OCI-LY7 (cell line): Measurements from ENCODE around the gene C15orf40.

Source experiments
- EZH2phosphoT487 ChIP-seq: fragments of 200-600 bp; sonication (generic); IDR thresholded peaks from 2 replicates; pipeline ENCODE4 v1.6.1; 2018; ENCODE audit warnings: low read depth, borderline replicate concordance, mild to moderate bottlenecking, mixed run types, antibody characterized with exemption, low read length, moderate library complexity, mixed read lengths
- TF ChIP-seq, protein P1 (sequence below): fragments of 200-600 bp; sonication (generic); conservative IDR thresholded peaks from 2 replicates; pipeline ENCODE4 v1.5.1; 2014; ENCODE audit warnings: mild to moderate bottlenecking, antibody characterized with exemption, low read length, moderate library complexity, mixed read lengths

DNA sequence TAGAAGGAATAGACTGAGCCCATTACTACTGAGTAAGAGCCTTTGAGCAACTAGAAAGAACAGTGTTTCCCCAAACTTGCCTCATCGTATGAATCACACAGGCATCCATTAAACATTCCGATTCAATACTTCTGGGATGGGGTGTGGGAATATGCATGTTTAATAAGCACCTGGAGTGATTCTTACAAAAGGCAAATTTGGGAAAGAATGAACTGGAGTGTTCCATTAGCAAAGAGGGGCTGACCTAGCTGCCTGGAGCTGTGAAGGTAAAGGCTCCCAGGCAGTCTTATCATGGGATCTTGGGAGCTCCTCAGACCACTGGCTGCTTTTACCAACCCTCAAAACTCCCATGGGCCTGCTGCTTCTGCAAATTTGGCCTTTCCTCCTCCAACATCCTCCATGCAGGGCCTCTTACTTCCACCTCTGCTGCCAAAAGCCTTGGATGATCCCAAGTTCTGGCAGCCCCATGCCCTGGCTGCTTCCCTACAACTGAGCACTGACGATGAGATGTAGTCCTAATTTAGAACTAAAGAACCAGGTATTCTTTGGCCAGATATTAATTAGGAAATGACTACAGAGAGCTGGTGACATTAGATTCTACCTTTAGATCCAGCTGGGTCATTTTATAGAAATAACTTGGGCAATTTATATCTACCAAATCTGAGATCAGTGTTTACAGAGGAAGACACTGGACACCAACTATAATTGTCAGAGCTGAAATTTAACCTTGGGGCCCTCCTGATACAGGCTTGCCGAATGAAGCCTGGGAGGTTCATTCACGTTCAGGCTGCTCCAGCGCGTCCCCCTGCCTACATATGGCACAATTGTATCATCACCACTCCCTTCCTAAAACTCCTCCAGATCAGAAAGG lies 47.7 kb downstream of the C15orf40 start:
- TF ChIP-seq, protein P1, sequence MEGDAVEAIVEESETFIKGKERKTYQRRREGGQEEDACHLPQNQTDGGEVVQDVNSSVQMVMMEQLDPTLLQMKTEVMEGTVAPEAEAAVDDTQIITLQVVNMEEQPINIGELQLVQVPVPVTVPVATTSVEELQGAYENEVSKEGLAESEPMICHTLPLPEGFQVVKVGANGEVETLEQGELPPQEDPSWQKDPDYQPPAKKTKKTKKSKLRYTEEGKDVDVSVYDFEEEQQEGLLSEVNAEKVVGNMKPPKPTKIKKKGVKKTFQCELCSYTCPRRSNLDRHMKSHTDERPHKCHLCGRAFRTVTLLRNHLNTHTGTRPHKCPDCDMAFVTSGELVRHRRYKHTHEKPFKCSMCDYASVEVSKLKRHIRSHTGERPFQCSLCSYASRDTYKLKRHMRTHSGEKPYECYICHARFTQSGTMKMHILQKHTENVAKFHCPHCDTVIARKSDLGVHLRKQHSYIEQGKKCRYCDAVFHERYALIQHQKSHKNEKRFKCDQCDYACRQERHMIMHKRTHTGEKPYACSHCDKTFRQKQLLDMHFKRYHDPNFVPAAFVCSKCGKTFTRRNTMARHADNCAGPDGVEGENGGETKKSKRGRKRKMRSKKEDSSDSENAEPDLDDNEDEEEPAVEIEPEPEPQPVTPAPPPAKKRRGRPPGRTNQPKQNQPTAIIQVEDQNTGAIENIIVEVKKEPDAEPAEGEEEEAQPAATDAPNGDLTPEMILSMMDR: no peak
- no peak for TF ChIP-seq EZH2phosphoT487
